Activated CD4-positive, alpha-beta T cell treated with anti-CD3 and anti-CD28 coated beads for 36 hours (primary cell): Measurements from ENCODE around the gene TSHZ1. TPM values are rescaled to one million over a fixed set of nuclear protein-coding genes. Genes with fewer than 3 reads are reported as not detected.

Experiments
- ATAC-seq: fragments of 200-7000 bp; cut with Tn5 transposase; one replicate; pipeline ENCODE4 v1.10.0; 2021; ENCODE audit warnings: mild to moderate bottlenecking, moderate library complexity
- CTCF ChIA-PET: fragments of 350-600 bp; sonication (Branson Sonifier 250); formaldehyde crosslinking; loops from one replicate; lab custom pipeline; 2021; ENCODE audit warnings: antibody characterized with exemption; lab: Charles Lee
- POLR2A ChIA-PET: fragments of 350-600 bp; sonication (Branson Sonifier 250); formaldehyde crosslinking; loops from one replicate; lab custom pipeline; 2021; ENCODE audit warnings: antibody characterized with exemption, inconsistent platforms; lab: Charles Lee
- DNase-seq: peaks from one replicate; pipeline ENCODE4 v3.0.0-alpha.2; 2020
- H3K27ac Mint-ChIP-seq: one replicate; pipeline ENCODE4 v1.8.0; 2021; ENCODE audit warnings: mixed read lengths
- H3K27me3 Mint-ChIP-seq: one replicate; pipeline ENCODE4 v1.8.0; 2021; ENCODE audit warnings: mixed read lengths
- H3K36me3 Mint-ChIP-seq: one replicate; pipeline ENCODE4 v1.8.0; 2021; ENCODE audit warnings: low read depth, mixed read lengths
- H3K4me1 Mint-ChIP-seq: one replicate; pipeline ENCODE4 v1.8.0; 2021; ENCODE audit warnings: mixed read lengths
- H3K4me3 Mint-ChIP-seq: one replicate; pipeline ENCODE4 v1.8.0; 2021; ENCODE audit warnings: mild to moderate bottlenecking, moderate library complexity, mixed read lengths
- H3K9me3 Mint-ChIP-seq: one replicate; pipeline ENCODE4 v1.8.0; 2021; ENCODE audit warnings: low read depth, mixed read lengths
- intact Hi-C, 2 experiments: fragments of 100-400 bp; cut with DNase I in 1 of 2; cut with micrococcal nuclease in 1 of 2; formaldehyde crosslinking; loops; one replicate each; pipeline versions ENCODE4 v1.14.2 to v1.15.1; 2022 to 2024; cut with DNase I, micrococcal nuclease
- total RNA-seq, 2 experiments: library from RNA; stranded (reverse); gene quantifications; one replicate each; pipeline ENCODE4 v1.2.3, GENCODE V29; 2021

The TSHZ1 gene
- total RNA-seq, 2 experiments from 2014 or later: 12.0 to 13.4 TPM

DNA sequence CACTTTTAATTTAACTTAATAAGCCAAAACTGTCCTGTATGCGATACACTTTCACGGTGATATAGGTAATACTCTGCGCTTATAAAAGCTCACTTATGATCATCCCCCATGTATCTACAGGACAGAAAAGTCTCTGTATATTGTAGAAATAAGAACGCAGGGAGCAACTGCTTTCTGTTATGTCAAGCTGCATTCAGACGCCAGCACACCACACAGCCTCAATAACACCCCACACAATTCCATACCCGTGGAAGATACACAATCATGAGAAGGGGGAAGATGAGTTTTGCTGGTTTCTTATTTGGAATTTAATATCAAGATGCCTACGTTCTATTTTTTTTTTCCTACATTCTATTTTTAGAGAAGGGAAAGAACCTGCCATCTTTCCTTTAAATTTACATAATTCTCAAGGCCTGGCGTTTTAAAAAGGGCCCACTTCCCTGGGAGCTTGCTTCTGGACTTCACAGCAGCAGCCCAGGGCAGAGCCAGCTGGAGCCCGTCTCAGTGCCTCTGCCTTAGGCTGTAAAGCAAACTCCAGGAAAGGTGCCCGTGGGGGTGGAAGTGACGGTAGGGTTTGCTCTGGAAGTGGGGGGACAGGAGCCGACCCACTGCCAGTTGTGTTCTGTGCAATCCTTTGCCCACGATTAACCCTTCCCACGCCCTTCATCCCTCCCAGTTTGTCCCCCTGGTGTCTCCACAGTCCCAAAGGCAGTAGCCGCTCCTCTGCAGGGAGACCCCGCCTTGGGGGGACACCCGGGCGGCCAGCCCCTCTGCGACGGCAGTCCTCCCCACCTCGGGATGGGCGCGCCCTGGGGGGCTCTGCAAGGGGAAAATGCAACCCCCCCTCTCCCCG lies 7.0 kb upstream of the TSHZ1 start:
- ATAC-seq: no peak
- H3K27me3 Mint-ChIP-seq: peaks cover 11% of the 10 kb centered on the region
- H3K36me3 Mint-ChIP-seq: peaks cover 14% of the 10 kb centered on the region
- intact Hi-C loops: loop anchor here (10.0 kb wide), 4 partner anchors 209 to 579 kb away; no protein-coding TSS in a partner anchor
- H3K4me3 Mint-ChIP-seq: no peak overlapping the region
- ChIA-PET CTCF (no interaction called here), POLR2A (no interaction called here)
- peaks cover 38% of the 10 kb centered on the region for H3K4me1 Mint-ChIP-seq
- no peaks in the 10 kb centered on the region for H3K9me3 Mint-ChIP-seq
- no peak for DNase-seq
- H3K27ac Mint-ChIP-seq: no peak overlapping the region

- H3K9me3 Mint-ChIP-seq: no peaks in the 10 kb centered on the region
- peak overlapping the region; percentile 63 for H3K4me3 Mint-ChIP-seq
- intact Hi-C loops: loop anchor here (10.0 kb wide), 4 partner anchors 209 to 579 kb away; no protein-coding TSS in a partner anchor
- ATAC-seq (no peak), DNase-seq (no peak)
- CTCF ChIA-PET: no interaction called here
- POLR2A ChIA-PET: no interaction called here
- peaks cover 11% of the 10 kb centered on the region for H3K27me3 Mint-ChIP-seq
- H3K27ac Mint-ChIP-seq: no peak overlapping the region
- H3K36me3 Mint-ChIP-seq: peaks cover 14% of the 10 kb centered on the region
- peaks cover 38% of the 10 kb centered on the region for H3K4me1 Mint-ChIP-seq
Measured at GRCh38 chr18:75204269-75204731, 6.3 kb upstream of the TSHZ1 start.

DNA sequence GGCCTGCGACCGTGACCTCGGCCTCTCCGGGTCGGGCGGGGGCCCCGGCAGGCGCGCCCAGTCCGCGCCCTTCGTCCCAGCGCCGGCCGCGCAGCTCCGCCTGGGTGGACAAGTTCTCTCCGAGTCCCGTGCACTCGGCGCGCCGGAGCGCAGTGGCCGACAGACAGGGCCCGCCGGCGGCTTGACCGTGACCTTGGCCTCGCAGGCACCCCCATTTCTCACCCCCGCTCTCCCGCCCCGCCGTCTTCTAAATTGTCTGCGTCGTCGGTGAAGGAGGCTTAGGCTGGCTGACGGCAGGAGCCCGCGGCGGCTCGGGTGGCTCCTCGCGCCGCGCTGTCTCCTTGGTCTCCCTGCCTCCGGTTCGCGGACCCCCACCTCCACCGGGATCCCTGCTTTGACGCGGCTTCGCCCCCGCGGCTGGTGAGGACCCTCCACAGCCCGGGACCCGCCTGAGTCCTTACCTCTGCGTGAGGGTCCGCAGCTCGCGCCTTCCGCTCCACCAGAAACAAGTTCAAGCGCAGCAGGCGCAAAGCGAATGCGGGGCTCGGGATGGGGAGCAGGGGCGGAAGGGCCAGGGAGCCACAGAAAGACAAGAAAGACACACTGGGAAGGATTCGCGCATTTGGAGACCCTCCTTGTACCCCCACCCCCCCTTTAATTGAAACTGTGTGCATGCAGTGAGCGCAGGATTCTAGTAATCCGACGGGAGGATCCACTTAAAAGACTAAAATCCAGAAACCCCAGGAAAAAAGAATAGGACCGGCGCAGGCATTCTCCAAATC lies 5.7 kb upstream of the TSHZ1 start:
- H3K4me1 Mint-ChIP-seq: peaks cover 35% of the 10 kb centered on the region

GRCh38 chr18:75205514-75206132 lies 5.0 kb upstream of the TSHZ1 start:
- POLR2A ChIA-PET: no interaction called here
- H3K27me3 Mint-ChIP-seq: peaks cover 11% of the 10 kb centered on the region
- no peaks in the 10 kb centered on the region for H3K9me3 Mint-ChIP-seq
- H3K27ac Mint-ChIP-seq: peak overlapping the region; percentile 47
- peaks cover 13% of the 10 kb centered on the region for H3K36me3 Mint-ChIP-seq
- H3K4me3 Mint-ChIP-seq: peak overlapping the region; percentile 63
- CTCF ChIA-PET: no interaction called here
- ATAC-seq: no peak
- DNase-seq: no peak
- peaks cover 39% of the 10 kb centered on the region for H3K4me1 Mint-ChIP-seq
- intact Hi-C loops: loop anchor here (5.0 to 10.0 kb wide), 6 partner anchors 211 to 1857 kb away; no protein-coding TSS in a partner anchor

More for the DNA sequence above, 5.7 kb upstream of the TSHZ1 start:
- H3K36me3 Mint-ChIP-seq: peaks cover 14% of the 10 kb centered on the region
- peak; percentile 35 for DNase-seq
- CTCF ChIA-PET: no interaction called here
- peak overlapping the region; percentile 63 for H3K4me3 Mint-ChIP-seq
- POLR2A ChIA-PET: no interaction called here
- no peaks in the 10 kb centered on the region for H3K9me3 Mint-ChIP-seq
- H3K27me3 Mint-ChIP-seq: peaks cover 11% of the 10 kb centered on the region
- intact Hi-C loops: loop anchor here (5.0 to 10.0 kb wide), 6 partner anchors 210 to 1857 kb away; no protein-coding TSS in a partner anchor
- ATAC-seq: no peak
- peak overlapping the region; percentile 47 for H3K27ac Mint-ChIP-seq

- CTCF ChIA-PET: interaction anchor here (0.6 kb wide), 1 partner anchor 15 kb away, joined by 3 read pairs; no protein-coding TSS in a partner anchor
- H3K4me1 Mint-ChIP-seq: peaks cover 34% of the 10 kb centered on the region
- no peak for DNase-seq
- H3K4me3 Mint-ChIP-seq: peak overlapping the region; percentile 100
- H3K36me3 Mint-ChIP-seq: peaks cover 16% of the 10 kb centered on the region
- intact Hi-C loops: loop anchor here (5.0 to 10.0 kb wide), 6 partner anchors 212 to 1856 kb away; no protein-coding TSS in a partner anchor
- H3K27me3 Mint-ChIP-seq: peaks cover 11% of the 10 kb centered on the region
- no peak overlapping the region for H3K27ac Mint-ChIP-seq
- no peak for ATAC-seq
- POLR2A ChIA-PET: no interaction called here
- no peaks in the 10 kb centered on the region for H3K9me3 Mint-ChIP-seq
Measured at GRCh38 chr18:75206452-75207309, 3.9 kb upstream of the TSHZ1 start.

DNA sequence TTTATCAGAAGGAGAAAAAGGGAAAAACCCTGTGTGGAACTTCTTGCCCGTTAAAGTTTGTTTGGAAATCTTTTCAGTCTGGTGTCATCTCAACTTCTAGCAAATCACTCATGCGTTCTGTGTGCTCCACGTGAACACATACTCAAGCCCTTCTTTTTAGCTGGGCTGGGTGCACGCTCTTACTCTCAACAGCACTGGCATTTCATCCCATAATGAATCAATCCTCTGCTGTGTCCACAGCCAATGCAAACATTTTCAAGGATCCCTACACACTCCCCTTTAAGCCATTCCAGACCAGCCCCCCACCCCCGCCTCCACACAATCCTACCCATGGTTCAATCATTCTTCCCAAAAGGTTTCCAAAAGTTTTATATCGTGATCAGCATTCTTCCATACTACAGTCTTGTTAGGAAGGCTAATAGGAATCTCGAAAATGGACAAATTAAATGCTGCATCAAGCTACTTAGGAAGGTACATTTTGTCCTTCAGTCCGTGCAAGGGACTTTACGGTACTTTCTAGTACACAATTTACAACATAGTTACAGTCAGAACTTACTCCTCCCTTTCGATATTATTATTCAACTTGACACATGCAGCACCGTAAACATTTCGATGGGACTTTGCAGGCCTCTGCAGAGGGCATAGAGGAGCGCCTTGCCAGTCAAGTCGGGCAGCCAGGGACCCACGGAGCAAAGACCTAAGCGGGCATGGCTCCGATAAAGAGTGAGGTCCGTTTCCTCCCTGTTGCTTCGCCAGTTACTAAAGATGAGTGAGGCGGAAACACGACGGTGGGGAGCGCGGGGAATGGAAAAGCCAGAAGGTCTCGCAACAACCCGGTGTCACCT lies 3.1 kb upstream of the TSHZ1 start:
- ATAC-seq (peak; percentile 42), DNase-seq (peak; percentile 70)
- Mint-ChIP-seq H3K27me3 (peaks cover 11% of the 10 kb centered on the region), H3K36me3 (peaks cover 16% of the 10 kb centered on the region), H3K4me1 (peaks cover 37% of the 10 kb centered on the region), H3K9me3 (no peaks in the 10 kb centered on the region), H3K4me3 (peak overlapping the region; percentile 100), H3K27ac (peak overlapping the region; percentile 97)
- intact Hi-C loops: loop anchor here (2.0 to 10.0 kb wide), 8 partner anchors 213 to 1855 kb away; partner anchors contain the start of gene ZNF407 (in 1 of the 2)
- POLR2A ChIA-PET: no interaction called here
- CTCF ChIA-PET: interaction anchor here (0.5 to 0.7 kb wide), 3 partner anchors 46 to 716 kb away, joined by 3 read pairs; no protein-coding TSS in a partner anchor

DNA sequence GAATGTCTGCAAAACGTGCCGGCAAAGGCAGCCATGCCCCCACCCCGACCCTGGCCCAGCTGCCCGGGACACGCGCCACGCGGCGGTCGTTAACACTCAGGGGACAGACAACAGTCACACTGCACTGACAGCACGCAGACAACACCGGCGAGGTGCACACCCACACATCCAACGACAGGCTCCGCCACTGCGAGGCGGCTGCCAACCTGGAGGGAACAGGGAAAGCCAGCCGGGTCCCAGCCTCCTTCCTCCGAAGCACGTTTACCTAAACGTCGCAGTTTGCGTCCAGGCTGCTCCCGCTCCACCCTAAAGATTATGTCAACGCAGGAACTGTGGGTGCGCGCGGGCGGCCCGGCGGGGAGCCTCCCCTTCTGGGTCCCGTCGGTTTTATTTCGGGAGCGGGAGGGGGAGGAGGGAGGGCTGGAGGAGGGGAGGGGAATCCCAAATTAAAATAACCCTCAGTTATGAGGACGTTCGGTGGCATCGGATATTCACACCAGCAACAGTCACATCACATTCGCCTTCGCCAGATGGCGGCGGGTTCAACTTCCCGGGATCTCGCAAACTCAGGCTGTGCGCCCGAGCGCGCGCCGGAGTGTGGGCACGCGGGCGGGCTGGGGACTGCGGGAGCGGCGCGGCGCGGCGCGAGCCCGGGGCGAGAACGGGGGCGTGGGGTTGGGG lies 2.3 kb upstream of the TSHZ1 start:
- ATAC-seq: peak; percentile 9
- POLR2A ChIA-PET: no interaction called here
- Mint-ChIP-seq H3K9me3 (no peaks in the 10 kb centered on the region), H3K27me3 (peaks cover 11% of the 10 kb centered on the region), H3K4me3 (peak overlapping the region; percentile 100), H3K4me1 (peaks cover 44% of the 10 kb centered on the region), H3K36me3 (peaks cover 16% of the 10 kb centered on the region), H3K27ac (peak overlapping the region; percentile 97)
- DNase-seq: peak; percentile 74
- CTCF ChIA-PET: interaction anchor here (0.5 to 0.7 kb wide), 3 partner anchors 46 to 716 kb away, joined by 3 read pairs; no protein-coding TSS in a partner anchor
- intact Hi-C loops: loop anchor here (2.0 to 10.0 kb wide), 8 partner anchors 213 to 1854 kb away; partner anchors contain the start of gene ZNF407 (in 1 of the 2)

- peak; percentile 57 for DNase-seq
- H3K4me3 Mint-ChIP-seq: peak overlapping the region; percentile 100
- ChIA-PET CTCF (no interaction called here), POLR2A (interaction anchor here (2.2 kb wide), 1 partner anchor 53 kb away, joined by 6 read pairs; no protein-coding TSS in a partner anchor)
- ATAC-seq: peak; percentile 2
- peaks cover 16% of the 10 kb centered on the region for H3K36me3 Mint-ChIP-seq
- intact Hi-C loops: loop anchor here (1.0 to 10.0 kb wide), 10 partner anchors 214 to 1854 kb away; partner anchors contain the start of genes ZNF407 (in 2 of the 2) and CNDP2 (in 1 of the 2)
- peaks cover 48% of the 10 kb centered on the region for H3K4me1 Mint-ChIP-seq
- no peaks in the 10 kb centered on the region for H3K9me3 Mint-ChIP-seq
- peaks cover 11% of the 10 kb centered on the region for H3K27me3 Mint-ChIP-seq
- peak overlapping the region; percentile 97 for H3K27ac Mint-ChIP-seq
Measured at GRCh38 chr18:75208836-75209128, 1.8 kb upstream of the TSHZ1 start.
